Suprapubic skin (tissue), 4 donors: ENCODE results near the gene ZNF22.

Experiments
- CTCF ChIP-seq, 2 donors: fragments of 200-600 bp in 1 of 2; fragments of 450-650 bp in 1 of 2; sonication (generic) in 1 of 2; IDR thresholded peaks; one replicate each; pipeline ENCODE4 v1.5.1; 2016 to 2019; ENCODE audit warnings: antibody characterized with exemption in 2 of 2, mild to moderate bottlenecking in 1 of 2, moderate library complexity in 1 of 2
- EP300 ChIP-seq: sonication (generic); formaldehyde crosslinking; IDR thresholded peaks from one replicate; pipeline ENCODE4 v1.6.1; 2017; ENCODE audit warnings: antibody characterized with exemption
- POLR2A ChIP-seq, 2 donors: fragments of 450-650 bp; IDR thresholded peaks; one replicate each; pipeline ENCODE4 v1.6.1; 2017; ENCODE audit warnings: antibody characterized with exemption in 2 of 2, mild to moderate bottlenecking in 2 of 2, moderate library complexity in 2 of 2
- POLR2AphosphoS5 ChIP-seq, 3 donors: sonication (generic); formaldehyde crosslinking; IDR thresholded peaks; one replicate each; pipeline ENCODE4 v1.6.1; 2017; ENCODE audit warnings: antibody characterized with exemption in 3 of 3

DNA sequence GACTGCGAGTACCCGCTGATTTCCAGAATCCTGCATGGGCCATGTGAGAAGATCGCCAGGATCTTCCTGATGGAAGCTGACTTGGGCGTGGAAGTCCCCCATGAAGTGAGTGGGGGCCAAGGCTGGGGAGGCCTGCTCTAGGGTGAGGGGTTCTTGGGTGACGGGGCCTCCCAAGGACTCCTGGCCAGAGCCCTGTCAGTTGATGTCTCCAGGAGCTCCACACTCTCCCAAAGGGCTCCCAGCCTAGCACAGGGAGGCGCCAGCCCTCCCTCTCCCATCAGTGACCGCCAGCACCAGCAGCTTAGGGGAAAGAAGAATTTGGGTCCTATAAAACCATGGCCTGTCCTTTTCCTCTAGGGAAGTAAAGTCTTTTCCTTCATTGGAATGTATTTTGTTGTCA is 9.8 kb upstream of the ZNF22 start:
- TF ChIP-seq POLR2A (IDR thresholded peaks at IDR 0.05) (no peak), CTCF (IDR thresholded peaks at IDR 0.05) (no peak), EP300 (no peak), POLR2AphosphoS5 (IDR thresholded peaks at IDR 0.05) (no peak)
